Naive thymus-derived CD4-positive, alpha-beta T cell (primary cell): ENCODE data around the gene RLN3. TPM values are rescaled to one million over a fixed set of nuclear protein-coding genes. Genes with fewer than 3 reads are reported as not detected.
"Not testable (repeated sequence)": the region's sequence is repeated elsewhere in the genome, so short reads cannot be mapped to it uniquely, and the experiment has no call there.

Source experiments
- ATAC-seq: fragments of 150-1000 bp; cut with Tn5 transposase; 2 replicates; pipeline ENCODE4 v1.10.0; 2021; ENCODE audit warnings: mild to moderate bottlenecking, moderate library complexity
- CTCF ChIA-PET: fragments of 350-600 bp; sonication (Branson Sonifier 250); formaldehyde crosslinking; loops from one replicate; lab custom pipeline; 2021; ENCODE audit warnings: antibody characterized with exemption; lab: Charles Lee
- POLR2A ChIA-PET: fragments of 350-600 bp; sonication (Branson Sonifier 250); formaldehyde crosslinking; loops from one replicate; lab custom pipeline; 2021; ENCODE audit warnings: antibody characterized with exemption, inconsistent platforms; lab: Charles Lee
- DNase-seq, 9 donors: peaks; one replicate each; pipeline versions ENCODE4 v3.0.0 to v3.0.0-alpha.2; 2020 to 2022; ENCODE audit warnings: mixed read lengths in 1 of 9
- H3K27ac ChIP-seq: one replicate; pipeline ENCODE4 v1.7.0; 2013; ENCODE audit warnings: mild to moderate bottlenecking, low read depth, low read length, moderate library complexity
- H3K27me3 ChIP-seq, 2 donors: one replicate each; pipeline ENCODE4 v1.7.0; 2013; ENCODE audit warnings: low read length in 2 of 2, mild to moderate bottlenecking in 2 of 2, moderate library complexity in 2 of 2; ENCODE audit not compliant: control insufficient read depth in 2 of 2, insufficient read depth in 2 of 2
- H3K36me3 ChIP-seq, 3 experiments: 1 replicate in 2 of 3; 2 replicates in 1 of 3; pipeline ENCODE4 v1.7.0; 2013; ENCODE audit warnings: low read length in 3 of 3, mild to moderate bottlenecking in 3 of 3, moderate library complexity in 1 of 3; ENCODE audit not compliant: insufficient read depth in 3 of 3, control insufficient read depth in 2 of 3
- H3K4me1 ChIP-seq, 2 donors: one replicate each; pipeline ENCODE4 v1.7.0; 2013; ENCODE audit warnings: low read length in 2 of 2, mild to moderate bottlenecking in 2 of 2, moderate library complexity in 1 of 2; ENCODE audit not compliant: control insufficient read depth in 2 of 2, insufficient read depth in 2 of 2
- H3K4me3 ChIP-seq: 2 replicates; pipeline ENCODE4 v1.7.0; 2013; ENCODE audit warnings: mild to moderate bottlenecking, low read length
- H3K9me3 ChIP-seq, 3 experiments: 1 replicate in 2 of 3; 2 replicates in 1 of 3; pipeline ENCODE4 v1.7.0; 2013; ENCODE audit warnings: low read length in 3 of 3; ENCODE audit not compliant: control insufficient read depth in 2 of 3
- H3K27ac Mint-ChIP-seq, 9 donors: one replicate each; pipeline ENCODE4 v1.8.0; 2020 to 2022; ENCODE audit warnings: mixed read lengths in 9 of 9, mild to moderate bottlenecking in 8 of 9, moderate library complexity in 5 of 9, inconsistent platforms in 2 of 9
- H3K27me3 Mint-ChIP-seq, 5 donors: one replicate each; pipeline ENCODE4 v1.8.0; 2021 to 2022; ENCODE audit warnings: mixed read lengths in 5 of 5, mild to moderate bottlenecking in 1 of 5
- H3K36me3 Mint-ChIP-seq, 5 donors: one replicate each; pipeline ENCODE4 v1.8.0; 2020 to 2022; ENCODE audit warnings: mixed read lengths in 5 of 5, mild to moderate bottlenecking in 3 of 5, inconsistent platforms in 1 of 5
- H3K4me1 Mint-ChIP-seq, 7 donors: one replicate each; pipeline ENCODE4 v1.8.0; 2020 to 2022; ENCODE audit warnings: mixed read lengths in 7 of 7, mild to moderate bottlenecking in 3 of 7, inconsistent platforms in 1 of 7
- H3K4me3 Mint-ChIP-seq, 10 donors: one replicate each; pipeline ENCODE4 v1.8.0; 2020 to 2022; ENCODE audit warnings: mild to moderate bottlenecking in 10 of 10, mixed read lengths in 10 of 10, moderate library complexity in 6 of 10, inconsistent platforms in 2 of 10
- H3K9me3 Mint-ChIP-seq, 11 donors: one replicate each; pipeline ENCODE4 v1.8.0; 2020 to 2022; ENCODE audit warnings: mixed read lengths in 11 of 11, mild to moderate bottlenecking in 4 of 11, inconsistent platforms in 1 of 11, moderate library complexity in 1 of 11
- intact Hi-C, 2 donors: fragments of 100-400 bp; cut with micrococcal nuclease; formaldehyde crosslinking; loops; one replicate each; pipeline ENCODE4 v1.15.1; 2023
- polyA plus RNA-seq, 2 donors: library from polyadenylated mRNA; unstranded; fragments of 300-500 nt; fragmentation: Illumina TruSeq; gene quantifications; one replicate each; pipeline ENCODE4 v1.2.3, GENCODE V29; 2021
- total RNA-seq, 6 experiments: library from RNA in 5 of 6; stranded (reverse) in 5 of 6; gene quantifications; 1 replicate in 5 of 6; 2 replicates in 1 of 6; pipeline ENCODE4 v1.2.3 and lab custom pipeline; 2021 to 2026

The RLN3 gene
- total and polyA plus RNA-seq, 7 experiments from 2014 or later = not detected

DNA sequence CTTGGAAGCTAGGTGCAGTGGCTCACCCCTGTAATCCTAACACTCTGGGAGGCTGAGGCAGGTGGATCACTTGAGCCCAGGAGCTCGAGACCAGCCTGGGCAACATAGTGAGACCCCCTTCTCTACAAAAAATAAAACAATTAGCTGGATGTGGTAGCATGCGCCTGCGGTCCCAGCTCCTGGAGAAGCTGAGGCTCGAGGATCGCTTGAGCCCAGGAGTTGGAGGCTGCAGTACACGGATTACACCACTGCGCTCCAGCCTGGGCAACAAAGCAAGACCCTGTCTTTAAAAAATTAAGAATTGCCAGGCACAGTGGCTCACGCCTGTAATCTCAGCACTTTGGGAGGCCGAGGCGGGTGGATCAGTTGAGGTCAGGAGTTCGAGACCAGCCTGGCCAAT, 23.0 kb downstream of the RLN3 start:
- H3K4me3 Mint-ChIP-seq, H3K9me3 ChIP-seq, H3K27ac ChIP-seq, H3K4me3 ChIP-seq, intact Hi-C loops, DNase-seq, H3K9me3 Mint-ChIP-seq, H3K27me3 ChIP-seq, ATAC-seq, H3K4me1 Mint-ChIP-seq, H3K4me1 ChIP-seq, H3K27me3 Mint-ChIP-seq: not testable (repeated sequence)
- Mint-ChIP-seq H3K36me3 (peaks cover 9 to 49% (median 35%) of the 10 kb centered on the region in 5 donors), H3K27ac (peak overlapping the region in 1 of 9 donors; percentile 38)
- ChIA-PET CTCF (interaction anchor here (1.5 kb wide), 1 partner anchor 86 kb away, joined by 4 read pairs; the partner anchor contains the start of gene ASF1B), POLR2A (interaction anchor here (0.6 kb wide), 1 partner anchor 237 kb away, joined by 4 read pairs; no protein-coding TSS in a partner anchor)
- H3K36me3 ChIP-seq = peaks cover 9 to 65% (median 31%) of the 10 kb centered on the region in 3 experiments

DNA sequence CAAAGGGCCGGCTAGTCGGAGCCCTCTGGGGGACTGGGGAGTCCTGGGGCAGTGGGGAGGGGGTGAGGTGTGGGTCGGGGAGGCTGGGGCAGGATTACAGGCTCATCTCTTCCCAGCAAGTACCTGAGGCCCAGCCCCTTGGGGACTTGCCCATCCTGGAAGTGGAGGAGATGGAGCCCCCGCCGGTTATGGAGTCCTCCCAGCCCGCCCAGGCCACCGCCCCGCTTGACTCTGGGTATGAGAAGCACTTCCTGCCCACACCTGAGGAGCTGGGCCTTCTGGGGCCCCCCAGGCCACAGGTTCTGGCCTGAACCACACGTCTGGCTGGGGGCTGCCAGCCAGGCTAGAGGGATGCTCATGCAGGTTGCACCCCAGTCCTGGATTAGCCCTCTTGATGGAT, 24.0 kb downstream of the RLN3 start:
- Mint-ChIP-seq H3K27ac (peak overlapping the region in 1 of 9 donors; percentile 66), H3K4me1 (peaks cover 3 to 11% (median 5%) of the 10 kb centered on the region in 7 donors), H3K4me3 (no peak overlapping the region), H3K27me3 (peaks cover 0 to 8% (median 0%) of the 10 kb centered on the region in 5 donors), H3K9me3 (peaks cover 0 to 5% (median 0%) of the 10 kb centered on the region in 11 donors), H3K36me3 (peaks cover 9 to 42% (median 32%) of the 10 kb centered on the region in 5 donors)
- Histone ChIP-seq H3K27ac (no peak overlapping the region), H3K36me3 (peaks cover 9 to 57% (median 27%) of the 10 kb centered on the region in 3 experiments), H3K4me3 (no peak overlapping the region), H3K4me1 (peaks cover 0 to 4% of the 10 kb centered on the region in 2 donors), H3K27me3 (no peaks in the 10 kb centered on the region), H3K9me3 (no peaks in the 10 kb centered on the region)
- intact Hi-C loops = no loop called here
- no peak for ATAC-seq
- no peak for DNase-seq
- POLR2A ChIA-PET = interaction anchor here (1.3 kb wide), 1 partner anchor 264 kb away, joined by 3 read pairs; no protein-coding TSS in a partner anchor
- CTCF ChIA-PET = interaction anchor here (1.4 to 1.5 kb wide), 2 partner anchors 85 to 92 kb away, joined by 3 to 4 read pairs; partner anchors contain the start of gene ASF1B

DNA sequence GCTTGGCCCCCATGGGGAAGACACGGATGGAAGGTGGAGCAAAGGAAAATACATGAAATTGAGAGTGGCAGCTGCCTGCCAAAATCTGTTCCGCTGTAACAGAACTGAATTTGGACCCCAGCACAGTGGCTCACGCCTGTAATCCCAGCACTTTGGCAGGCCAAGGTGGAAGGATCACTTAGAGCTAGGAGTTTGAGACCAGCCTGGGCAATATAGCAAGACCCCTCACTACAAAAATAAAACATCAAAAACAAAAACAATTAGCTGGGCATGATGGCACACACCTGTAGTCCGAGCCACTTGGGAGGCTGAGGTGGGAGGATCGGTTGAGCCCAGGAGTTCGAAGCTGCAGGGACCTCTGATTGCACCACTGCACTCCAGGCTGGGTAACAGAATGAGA, 24.5 kb downstream of the RLN3 start:
- Mint-ChIP-seq H3K36me3 (peaks cover 9 to 42% (median 32%) of the 10 kb centered on the region in 5 donors), H3K27ac (peak overlapping the region in 2 of 9 donors; percentile 66 to 75), H3K4me1 (peaks cover 3 to 12% (median 5%) of the 10 kb centered on the region in 7 donors), H3K9me3 (peaks cover 0 to 5% (median 0%) of the 10 kb centered on the region in 11 donors), H3K4me3 (no peak overlapping the region), H3K27me3 (peaks cover 0 to 11% (median 0%) of the 10 kb centered on the region in 5 donors)
- Histone ChIP-seq H3K4me3 (no peak overlapping the region), H3K9me3 (no peaks in the 10 kb centered on the region), H3K27ac (no peak overlapping the region), H3K27me3 (no peaks in the 10 kb centered on the region), H3K36me3 (peaks cover 9 to 53% (median 27%) of the 10 kb centered on the region in 3 experiments), H3K4me1 (peaks cover 0 to 4% of the 10 kb centered on the region in 2 donors)
- intact Hi-C loops = no loop called here
- DNase-seq (no peak), ATAC-seq (no peak)
- CTCF ChIA-PET = interaction anchor here (0.6 to 1.5 kb wide), 6 partner anchors 12 to 452 kb away, joined by 3 to 4 read pairs (median 3); partner anchors contain the start of gene ASF1B
- POLR2A ChIA-PET = interaction anchor here (1.1 to 1.3 kb wide), 2 partner anchors 15 to 264 kb away, joined by 3 read pairs; no protein-coding TSS in a partner anchor

DNA sequence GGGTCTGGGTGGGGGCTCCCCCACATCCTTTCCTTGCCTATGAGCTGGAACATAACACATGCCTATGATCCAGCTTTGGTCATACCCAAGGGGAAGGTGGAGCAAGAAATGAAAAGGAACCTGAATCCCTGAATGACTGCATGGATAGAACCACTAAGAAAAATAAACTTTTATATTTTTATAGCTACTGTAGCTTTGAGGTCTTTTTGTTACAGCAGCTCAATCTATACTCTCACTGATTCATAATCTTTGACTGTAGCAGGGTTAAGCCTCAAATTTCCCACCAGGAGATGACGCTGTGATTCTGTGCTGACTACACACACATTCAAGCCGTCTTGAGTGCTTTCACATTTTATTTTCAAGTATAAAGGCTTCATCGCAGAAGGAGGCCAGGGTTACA, 25.1 kb downstream of the RLN3 start:
- peaks cover 9 to 42% (median 31%) of the 10 kb centered on the region in 5 donors for H3K36me3 Mint-ChIP-seq
- peaks cover 4% of the 10 kb centered on the region in 2 donors for H3K4me1 ChIP-seq
- ChIA-PET POLR2A (interaction anchor here (0.7 to 1.3 kb wide), 4 partner anchors 16 to 265 kb away, joined by 3 read pairs; no protein-coding TSS in a partner anchor), CTCF (interaction anchor here (0.6 to 1.4 kb wide), 5 partner anchors 12 to 452 kb away, joined by 3 read pairs; no protein-coding TSS in a partner anchor)
- H3K4me1 Mint-ChIP-seq = peaks cover 4 to 17% (median 9%) of the 10 kb centered on the region in 7 donors
- DNase-seq = no peak
- peaks cover 9 to 49% (median 27%) of the 10 kb centered on the region in 3 experiments for H3K36me3 ChIP-seq
- H3K4me3 ChIP-seq = no peak overlapping the region
- peaks cover under 1 to 4% of the 10 kb centered on the region in 2 donors for H3K27me3 ChIP-seq
- intact Hi-C loops = no loop called here
- H3K27me3 Mint-ChIP-seq = peaks cover 0 to 16% (median under 1%) of the 10 kb centered on the region in 5 donors
- no peak overlapping the region for H3K4me3 Mint-ChIP-seq
- H3K27ac ChIP-seq = no peak overlapping the region
- H3K9me3 ChIP-seq = no peaks in the 10 kb centered on the region
- peak overlapping the region in 2 of 9 donors; percentile 12 to 21 for H3K27ac Mint-ChIP-seq
- ATAC-seq = no peak
- H3K9me3 Mint-ChIP-seq = peaks cover 0 to 5% (median 0%) of the 10 kb centered on the region in 11 donors

DNA sequence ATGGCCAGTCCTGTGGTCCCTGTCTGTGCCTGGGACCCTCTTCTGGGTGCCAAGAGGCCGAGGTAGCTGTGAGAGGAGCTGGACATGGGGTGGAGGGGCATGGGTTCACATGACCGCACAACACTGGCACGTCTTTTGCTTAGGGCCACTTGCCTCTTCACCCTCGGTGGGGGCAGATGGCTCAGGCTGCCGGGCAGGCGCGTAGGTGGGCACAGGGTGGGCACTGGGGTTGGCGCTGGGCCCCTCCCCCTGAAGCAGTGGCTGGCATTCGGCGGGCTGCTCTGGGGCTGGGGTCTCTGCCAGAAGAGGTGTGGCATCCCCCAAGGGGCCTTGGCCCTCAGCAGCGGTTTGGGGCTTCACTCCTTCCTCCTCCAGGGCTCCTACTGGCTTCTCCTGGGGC, 25.6 kb downstream of the RLN3 start:
- H3K4me3 Mint-ChIP-seq = no peak overlapping the region
- H3K4me1 Mint-ChIP-seq = peaks cover 8 to 21% (median 14%) of the 10 kb centered on the region in 7 donors
- Histone ChIP-seq H3K4me1 (peaks cover 4 to 6% of the 10 kb centered on the region in 2 donors), H3K36me3 (peaks cover 9 to 45% (median 24%) of the 10 kb centered on the region in 3 experiments), H3K27me3 (peaks cover 5 to 9% of the 10 kb centered on the region in 2 donors), H3K9me3 (no peaks in the 10 kb centered on the region), H3K27ac (no peak overlapping the region), H3K4me3 (no peak overlapping the region)
- H3K27me3 Mint-ChIP-seq = peaks cover 4 to 21% (median 5%) of the 10 kb centered on the region in 5 donors
- H3K9me3 Mint-ChIP-seq = peaks cover 0 to 6% (median 0%) of the 10 kb centered on the region in 11 donors
- intact Hi-C loops = no loop called here
- ATAC-seq (no peak), DNase-seq (no peak)
- H3K27ac Mint-ChIP-seq = peak overlapping the region in 2 of 9 donors; percentile 16 to 72
- CTCF ChIA-PET = interaction anchor here (1.1 kb wide), 1 partner anchor 17 kb away, joined by 3 read pairs; no protein-coding TSS in a partner anchor
- POLR2A ChIA-PET = interaction anchor here (0.7 to 1.5 kb wide), 5 partner anchors 16 to 265 kb away, joined by 3 to 4 read pairs (median 3); partner anchors contain the start of gene IL27RA
- H3K36me3 Mint-ChIP-seq = peaks cover 6 to 39% (median 27%) of the 10 kb centered on the region in 5 donors

DNA sequence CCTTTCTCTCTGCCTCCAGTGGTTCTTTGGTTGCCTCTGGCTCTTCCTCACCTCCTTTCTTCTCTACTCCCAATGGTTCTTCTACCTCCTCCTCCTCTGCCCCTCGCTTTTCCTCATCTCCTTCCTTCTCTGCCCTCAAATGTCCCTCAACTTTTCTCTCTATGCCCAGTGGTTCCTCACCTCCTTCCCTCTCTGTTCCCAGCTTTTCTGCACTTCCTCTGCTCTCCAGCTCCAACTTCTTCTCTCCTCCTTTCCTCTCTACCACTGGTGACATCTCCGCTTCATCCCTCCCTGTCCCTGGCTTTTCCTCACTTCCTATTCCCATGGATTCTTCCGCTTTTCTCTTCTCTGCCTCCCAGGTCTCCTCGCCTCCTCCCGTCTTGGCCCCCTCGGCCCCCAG, 26.2 kb downstream of the RLN3 start:
- CTCF ChIA-PET = interaction anchor here (1.1 kb wide), 1 partner anchor 16 kb away, joined by 3 read pairs; no protein-coding TSS in a partner anchor
- POLR2A ChIA-PET = interaction anchor here (1.5 kb wide), 1 partner anchor 22 kb away, joined by 4 read pairs; the partner anchor contains the start of gene IL27RA

More for the DNA sequence above, 26.2 kb downstream of the RLN3 start:
- intact Hi-C loops = no loop called here
- Histone ChIP-seq H3K36me3 (peaks cover 9 to 39% (median 18%) of the 10 kb centered on the region in 3 experiments), H3K27me3 (peaks cover 5 to 15% of the 10 kb centered on the region in 2 donors), H3K4me3 (no peak overlapping the region), H3K9me3 (no peaks in the 10 kb centered on the region), H3K4me1 (peaks cover 8 to 9% of the 10 kb centered on the region in 2 donors), H3K27ac (no peak overlapping the region)
- peak overlapping the region in 5 of 9 donors; percentile 6 to 72 (median 16) for H3K27ac Mint-ChIP-seq
- DNase-seq = no peak
- H3K4me1 Mint-ChIP-seq = peaks cover 13 to 26% (median 19%) of the 10 kb centered on the region in 7 donors
- H3K36me3 Mint-ChIP-seq = peaks cover 6 to 33% (median 23%) of the 10 kb centered on the region in 5 donors
- H3K27me3 Mint-ChIP-seq = peaks cover 10 to 27% (median 11%) of the 10 kb centered on the region in 5 donors
- peaks cover 0 to 6% (median 0%) of the 10 kb centered on the region in 11 donors for H3K9me3 Mint-ChIP-seq
- ATAC-seq = no peak
- no peak overlapping the region for H3K4me3 Mint-ChIP-seq
